ENCODE measurements around the gene CCL18.
"Not testable (repeated sequence)": the region's sequence is repeated elsewhere in the genome, so short reads cannot be mapped to it uniquely, and the experiment has no call there.

Gene CCL18

GRCh38 chr17:36104246-36104645, 40.2 kb downstream of the CCL18 start:
- not testable (repeated sequence) for DNase-seq (ENCODE audit: low read depth)

GRCh38 chr17:36104701-36105181, 40.7 kb downstream of the CCL18 start:
- no peak for DNase-seq (ENCODE audit: low read depth)

GRCh38 chr17:36105781-36106492, 41.9 kb downstream of the CCL18 start:
- no peak for DNase-seq (ENCODE audit: low read depth)

GRCh38 chr17:36106493-36106835, 42.4 kb downstream of the CCL18 start:
- DNase-seq (ENCODE audit: low read depth), result no peak

GRCh38 chr17:36107660-36108059, 43.6 kb downstream of the CCL18 start:
- no peak for DNase-seq (ENCODE audit: low read depth)

- not testable (repeated sequence) for DNase-seq (ENCODE audit: low read depth)
Observed at GRCh38 chr17:36108265-36108664, 44.2 kb downstream of the CCL18 start.

GRCh38 chr17:36111068-36111490, 47.0 kb downstream of the CCL18 start:
- no peak for DNase-seq (ENCODE audit: low read depth)

GRCh38 chr17:36112572-36112971, 48.5 kb downstream of the CCL18 start:
- DNase-seq (ENCODE audit: low read depth), result no peak

- not testable (repeated sequence) for DNase-seq (ENCODE audit: low read depth)
Observed at GRCh38 chr17:36113131-36113530, 49.1 kb downstream of the CCL18 start.

- DNase-seq (ENCODE audit: low read depth), result peak; percentile 82
Observed at GRCh38 chr17:36114971-36115648, 51.0 kb downstream of the CCL18 start.

GRCh38 chr17:36115649-36115977, 51.5 kb downstream of the CCL18 start:
- DNase-seq (ENCODE audit: low read depth), result not testable (repeated sequence)

GRCh38 chr17:36117505-36118382, 53.7 kb downstream of the CCL18 start:
- DNase-seq (ENCODE audit: low read depth), result no peak

- no peak for DNase-seq (ENCODE audit: low read depth)
Observed at GRCh38 chr17:36118477-36119353, 54.6 kb downstream of the CCL18 start.

GRCh38 chr17:36120221-36120620, 56.1 kb downstream of the CCL18 start:
- no peak for DNase-seq (ENCODE audit: low read depth)

GRCh38 chr17:36121099-36121498, 57.0 kb downstream of the CCL18 start:
- not testable (repeated sequence) for DNase-seq (ENCODE audit: low read depth)

Measured in HS-27A (cell line).